Astrocyte (in vitro differentiated cells and primary cell): ENCODE results near the gene SSBP1. TPM values are rescaled to one million over a fixed set of nuclear protein-coding genes. Genes with fewer than 3 reads are reported as not detected.

Experiments used
- DNase-seq: peaks from one replicate; pipeline ENCODE4 v3.0.0-alpha.2; 2010; ENCODE audit warnings: low read depth
- FAIRE-seq: peaks from 2 replicates; lab custom pipeline; 2011; peaks lifted over from hg19 to GRCh38; lab: Jason Lieb, UNC
- H2AFZ ChIP-seq: 2 replicates; pipeline ENCODE4 v1.6.0; 2012; ENCODE audit warnings: low read depth, low read length, inconsistent platforms
- H3K27ac ChIP-seq: 2 replicates; pipeline ENCODE4 v1.5.1; 2011; ENCODE audit warnings: low read depth, low read length, inconsistent platforms
- H3K27me3 ChIP-seq: 2 replicates; pipeline ENCODE4 v1.6.0; 2011; ENCODE audit warnings: low read length, inconsistent platforms; ENCODE audit not compliant: insufficient read depth
- H3K36me3 ChIP-seq: 2 replicates; pipeline ENCODE4 v1.5.1; 2011; ENCODE audit warnings: low read length, inconsistent platforms; ENCODE audit not compliant: insufficient read depth
- H3K4me1 ChIP-seq: 2 replicates; pipeline ENCODE4 v1.5.1; 2011; ENCODE audit warnings: low read length, inconsistent platforms; ENCODE audit not compliant: insufficient read depth
- H3K4me2 ChIP-seq: 2 replicates; pipeline ENCODE4 v1.6.0; 2012; ENCODE audit warnings: low read length, inconsistent platforms
- H3K4me3 ChIP-seq: 2 replicates; pipeline ENCODE4 v1.5.1; 2011; ENCODE audit warnings: low read depth, mild to moderate bottlenecking, low read length, inconsistent platforms; ENCODE audit not compliant: insufficient read depth
- H3K79me2 ChIP-seq: 2 replicates; pipeline ENCODE4 v1.6.0; 2012; ENCODE audit warnings: mild to moderate bottlenecking, low read length, inconsistent platforms; ENCODE audit not compliant: insufficient read depth
- H3K9ac ChIP-seq: 2 replicates; pipeline ENCODE4 v1.6.0; 2012; ENCODE audit warnings: mild to moderate bottlenecking, low read length, inconsistent platforms
- H3K9me3 ChIP-seq: 2 replicates; pipeline ENCODE4 v1.5.1; 2012; ENCODE audit warnings: low read depth, mild to moderate bottlenecking, low read length, inconsistent platforms; ENCODE audit not compliant: insufficient read depth
- H4K20me1 ChIP-seq: 2 replicates; pipeline ENCODE4 v1.6.0; 2012; ENCODE audit warnings: low read length, inconsistent platforms; ENCODE audit not compliant: insufficient read depth
- H3K27ac Mint-ChIP-seq: one replicate; pipeline ENCODE4 v1.8.0; 2021; ENCODE audit warnings: mild to moderate bottlenecking, mixed read lengths; ENCODE audit not compliant: unreplicated experiment
- H3K27me3 Mint-ChIP-seq: one replicate; pipeline ENCODE4 v1.8.0; 2021; ENCODE audit warnings: low read depth, mixed read lengths; ENCODE audit not compliant: unreplicated experiment
- H3K36me3 Mint-ChIP-seq: one replicate; pipeline ENCODE4 v1.8.0; 2021; ENCODE audit warnings: low read depth, mixed read lengths; ENCODE audit not compliant: unreplicated experiment
- H3K4me1 Mint-ChIP-seq: one replicate; pipeline ENCODE4 v1.8.0; 2021; ENCODE audit warnings: low read depth, mixed read lengths; ENCODE audit not compliant: unreplicated experiment
- H3K4me3 Mint-ChIP-seq: one replicate; pipeline ENCODE4 v1.8.0; 2021; ENCODE audit warnings: mild to moderate bottlenecking, moderate library complexity, mixed read lengths; ENCODE audit not compliant: unreplicated experiment
- H3K9me3 Mint-ChIP-seq: one replicate; pipeline ENCODE4 v1.8.0; 2021; ENCODE audit warnings: mild to moderate bottlenecking, mixed read lengths; ENCODE audit not compliant: unreplicated experiment
- EZH2 ChIP-seq: IDR thresholded peaks from 2 replicates; pipeline ENCODE4 v1.6.1; 2012; ENCODE audit warnings: mild to moderate bottlenecking, low read length, inconsistent platforms; ENCODE audit not compliant: insufficient read depth
- total RNA-seq: library from RNA; stranded (reverse); gene quantifications from 2 replicates; pipeline ENCODE4 v1.2.1, GENCODE V29; 2021
- TF ChIP-seq, protein P1 (sequence below): IDR thresholded peaks from 2 replicates; pipeline ENCODE4 v1.5.1; 2011; ENCODE audit warnings: low read depth, mild to moderate bottlenecking, inconsistent platforms, low read length, moderate library complexity; ENCODE audit not compliant: insufficient read depth

SSBP1 gene
- total RNA-seq, 1 donor from 2014 or later = 146 TPM

- no peak overlapping the region for H3K27ac ChIP-seq
- peak overlapping the region; percentile 96 for H3K4me2 ChIP-seq
- H3K4me3 ChIP-seq = peak overlapping the region; percentile 60
- no peak for TF ChIP-seq EZH2
- TF ChIP-seq, protein P1, sequence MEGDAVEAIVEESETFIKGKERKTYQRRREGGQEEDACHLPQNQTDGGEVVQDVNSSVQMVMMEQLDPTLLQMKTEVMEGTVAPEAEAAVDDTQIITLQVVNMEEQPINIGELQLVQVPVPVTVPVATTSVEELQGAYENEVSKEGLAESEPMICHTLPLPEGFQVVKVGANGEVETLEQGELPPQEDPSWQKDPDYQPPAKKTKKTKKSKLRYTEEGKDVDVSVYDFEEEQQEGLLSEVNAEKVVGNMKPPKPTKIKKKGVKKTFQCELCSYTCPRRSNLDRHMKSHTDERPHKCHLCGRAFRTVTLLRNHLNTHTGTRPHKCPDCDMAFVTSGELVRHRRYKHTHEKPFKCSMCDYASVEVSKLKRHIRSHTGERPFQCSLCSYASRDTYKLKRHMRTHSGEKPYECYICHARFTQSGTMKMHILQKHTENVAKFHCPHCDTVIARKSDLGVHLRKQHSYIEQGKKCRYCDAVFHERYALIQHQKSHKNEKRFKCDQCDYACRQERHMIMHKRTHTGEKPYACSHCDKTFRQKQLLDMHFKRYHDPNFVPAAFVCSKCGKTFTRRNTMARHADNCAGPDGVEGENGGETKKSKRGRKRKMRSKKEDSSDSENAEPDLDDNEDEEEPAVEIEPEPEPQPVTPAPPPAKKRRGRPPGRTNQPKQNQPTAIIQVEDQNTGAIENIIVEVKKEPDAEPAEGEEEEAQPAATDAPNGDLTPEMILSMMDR = no peak
- H3K4me3 Mint-ChIP-seq = peak overlapping the region; percentile 81
- peaks cover 12% of the 10 kb centered on the region for H3K27me3 Mint-ChIP-seq
- peak overlapping the region; percentile 79 for H3K9ac ChIP-seq
- peak; percentile 11 for DNase-seq
- H3K4me1 Mint-ChIP-seq = peaks cover 43% of the 10 kb centered on the region
- no peaks in the 10 kb centered on the region for H3K27me3 ChIP-seq
- H3K27ac Mint-ChIP-seq = no peak overlapping the region
- H3K36me3 ChIP-seq = no peaks in the 10 kb centered on the region
- no peak for FAIRE-seq
- no peaks in the 10 kb centered on the region for H3K9me3 Mint-ChIP-seq
- H3K79me2 ChIP-seq = peaks cover 15% of the 10 kb centered on the region
- H4K20me1 ChIP-seq = peaks cover 26% of the 10 kb centered on the region
- peaks cover 26% of the 10 kb centered on the region for H3K4me1 ChIP-seq
- H3K36me3 Mint-ChIP-seq = peaks cover 2% of the 10 kb centered on the region
- no peak overlapping the region for H2AFZ ChIP-seq
- no peaks in the 10 kb centered on the region for H3K9me3 ChIP-seq
Measured at GRCh38 chr7:141701489-141702046, 36.6 kb upstream of the SSBP1 start.

GRCh38 chr7:141702047-141702567 is 36.1 kb upstream of the SSBP1 start, which contains the start of gene DENND11:
DENND11 (minus strand) TSS chr7:141702166; CDS start chr7:141702153, 13 bp downstream.
- H3K27ac Mint-ChIP-seq = peak within 1 kb of the TSS; percentile 23
- Histone ChIP-seq H4K20me1 (peaks cover 20% of the 10 kb centered on the region), H3K79me2 (peaks cover 11% of the 10 kb centered on the region), H3K9me3 (no peaks in the 10 kb centered on the region), H2AFZ (peak within 1 kb of the TSS; percentile 81), H3K27ac (no peak within 1 kb of the TSS), H3K36me3 (no peaks in the 10 kb centered on the region), H3K4me1 (peaks cover 21% of the 10 kb centered on the region), H3K4me3 (peak within 1 kb of the TSS; percentile 66), H3K27me3 (no peaks in the 10 kb centered on the region), H3K9ac (peak within 1 kb of the TSS; percentile 81), H3K4me2 (peak within 1 kb of the TSS; percentile 96)
- TF ChIP-seq EZH2 = no peak
- TF ChIP-seq, protein P1 = no peak
- no peaks in the 10 kb centered on the region for H3K9me3 Mint-ChIP-seq
- no peaks in the 10 kb centered on the region for H3K36me3 Mint-ChIP-seq
- H3K4me1 Mint-ChIP-seq = peaks cover 37% of the 10 kb centered on the region
- DNase-seq = no peak
- no peak for FAIRE-seq
- H3K27me3 Mint-ChIP-seq = peaks cover 12% of the 10 kb centered on the region
- H3K4me3 Mint-ChIP-seq = peak within 1 kb of the TSS; percentile 86

DNA sequence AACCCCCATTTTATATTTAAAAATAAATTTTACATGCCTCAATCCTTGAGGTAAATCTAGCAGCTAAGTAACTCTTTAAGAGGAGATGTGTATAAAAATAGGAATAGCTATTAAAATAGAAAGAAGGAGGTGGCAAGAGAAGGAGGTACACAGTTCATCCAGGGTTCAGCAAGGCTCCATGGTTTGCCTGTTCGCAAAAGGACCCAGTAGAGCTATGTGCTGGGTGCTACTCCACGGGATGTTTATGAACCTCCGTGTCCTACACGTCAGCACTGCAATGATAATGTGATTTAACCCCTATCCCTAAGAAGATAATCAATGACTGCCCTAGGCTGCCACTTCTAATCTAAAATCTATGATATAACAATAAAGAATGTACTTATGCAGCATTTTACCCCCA is 35.3 kb upstream of the SSBP1 start:
- H3K4me2 ChIP-seq = no peak overlapping the region
- peak overlapping the region; percentile 84 for H3K4me3 Mint-ChIP-seq
- peaks cover 12% of the 10 kb centered on the region for H3K27me3 Mint-ChIP-seq
- H3K9ac ChIP-seq = no peak overlapping the region
- no peak overlapping the region for H3K4me3 ChIP-seq
- no peaks in the 10 kb centered on the region for H3K36me3 Mint-ChIP-seq
- no peaks in the 10 kb centered on the region for H3K27me3 ChIP-seq
- H3K27ac ChIP-seq = no peak overlapping the region
- H3K36me3 ChIP-seq = no peaks in the 10 kb centered on the region
- H3K79me2 ChIP-seq = peaks cover 11% of the 10 kb centered on the region
- DNase-seq (no peak), FAIRE-seq (no peak)
- H3K4me1 ChIP-seq = peaks cover 14% of the 10 kb centered on the region
- peaks cover 15% of the 10 kb centered on the region for H4K20me1 ChIP-seq
- H2AFZ ChIP-seq = no peak overlapping the region
- TF ChIP-seq, protein P1 = no peak
- TF ChIP-seq EZH2 = no peak
- H3K4me1 Mint-ChIP-seq = peaks cover 29% of the 10 kb centered on the region
- H3K9me3 ChIP-seq = no peaks in the 10 kb centered on the region
- peaks cover 3% of the 10 kb centered on the region for H3K9me3 Mint-ChIP-seq
- no peak overlapping the region for H3K27ac Mint-ChIP-seq
